Fibroblast of pulmonary artery (primary cell): ENCODE measurements around the gene OSBPL7.

ENCODE experiments used
- DNase-seq: peaks from one replicate; pipeline ENCODE4 v3.0.0-alpha.2; 2010; ENCODE audit warnings: low read depth
- H3K4me3 ChIP-seq: replicated peaks from 2 replicates; pipeline ENCODE4 v1.5.1; 2011; ENCODE audit warnings: low read depth, mild to moderate bottlenecking, control low read depth, low read length, moderate library complexity
- CTCF ChIP-seq: IDR thresholded peaks from 2 replicates; pipeline ENCODE4 v1.5.1; 2011; ENCODE audit warnings: mild to moderate bottlenecking, control low read depth, low read length, inconsistent platforms; ENCODE audit errors: missing control alignments

OSBPL7 gene

GRCh38 chr17:47816947-47817346 is 4.6 kb downstream of the OSBPL7 start:
- TF ChIP-seq CTCF = no peak
- no peak overlapping the region for H3K4me3 ChIP-seq
- no peak for DNase-seq

DNA sequence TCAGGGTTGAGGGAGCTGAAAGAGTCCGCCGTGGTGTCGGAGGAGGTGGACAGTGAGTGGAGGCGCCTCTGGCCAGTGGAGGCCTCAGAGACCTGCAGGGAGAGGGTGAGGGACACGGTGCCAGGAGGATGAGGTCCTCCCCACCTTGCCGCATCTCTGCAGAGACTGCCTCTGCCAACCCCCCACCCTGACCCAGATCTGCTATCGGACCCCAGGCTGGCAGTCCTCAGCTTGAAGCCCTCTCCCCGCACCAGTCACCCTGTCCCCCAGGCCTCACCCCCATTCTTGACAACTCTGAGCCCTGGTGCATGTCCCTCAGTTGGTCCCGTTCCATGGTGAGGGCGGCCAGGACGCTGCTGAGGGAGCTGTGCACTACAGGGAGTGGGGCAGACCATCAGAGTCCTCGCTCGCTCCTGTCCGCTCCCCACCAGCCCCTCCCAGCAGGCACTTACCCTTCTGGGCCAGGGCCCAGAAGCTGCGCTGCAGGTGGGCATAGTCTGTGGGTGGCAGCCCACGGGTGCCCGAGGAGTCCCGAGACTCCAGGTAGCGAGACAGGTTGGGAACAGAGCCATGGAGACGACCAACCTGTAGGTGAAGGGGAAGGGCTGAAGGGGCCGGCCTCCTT is 5.4 kb downstream of the OSBPL7 start:
- no peak for DNase-seq
- TF ChIP-seq CTCF = no peak
- no peak overlapping the region for H3K4me3 ChIP-seq

GRCh38 chr17:47815106-47815918 is 6.3 kb downstream of the OSBPL7 start:
- no peak for TF ChIP-seq CTCF
- no peak overlapping the region for H3K4me3 ChIP-seq

GRCh38 chr17:47813512-47814031 is 8.0 kb downstream of the OSBPL7 start:
- no peak for DNase-seq
- H3K4me3 ChIP-seq = no peak overlapping the region

More at GRCh38 chr17:47815106-47815918, 6.3 kb downstream of the OSBPL7 start:
- no peak for DNase-seq

DNA sequence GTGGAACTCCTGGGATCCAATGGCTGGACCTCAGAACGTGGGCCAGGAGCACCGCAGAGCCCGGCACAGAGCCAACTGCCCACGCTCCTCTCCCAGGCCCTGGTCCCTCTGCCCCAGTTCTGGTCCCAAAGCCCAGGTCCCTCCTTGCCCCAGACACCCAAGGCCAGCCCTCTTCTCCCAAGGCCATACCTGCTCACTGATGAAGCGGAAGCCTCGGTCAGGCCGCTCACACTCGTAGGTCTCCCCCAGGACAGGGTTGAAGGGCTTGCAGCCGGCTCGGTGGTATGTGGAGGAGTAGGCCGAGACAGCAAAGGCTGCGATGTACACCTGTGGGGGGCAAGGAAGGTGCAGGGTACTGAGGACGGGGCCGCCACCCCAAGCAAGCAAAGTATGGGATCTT is 8.5 kb downstream of the OSBPL7 start:
- no peak for DNase-seq
- H3K4me3 ChIP-seq = no peak overlapping the region
- no peak for TF ChIP-seq CTCF

More at GRCh38 chr17:47813512-47814031, 8.0 kb downstream of the OSBPL7 start:
- no peak for TF ChIP-seq CTCF

GRCh38 chr17:47812146-47812920 is 9.3 kb downstream of the OSBPL7 start:
- no peak for DNase-seq
- no peak overlapping the region for H3K4me3 ChIP-seq
- TF ChIP-seq CTCF = no peak
